GM10248 (cell line): ENCODE data around the gene NWD2.

Source experiments
- CTCF ChIA-PET: fragments of 300-600 bp; sonication (Branson Sonifier 250); formaldehyde crosslinking; extraction: SDS; loops from one replicate; lab custom pipeline; 2021; ENCODE audit warnings: antibody characterized with exemption; lab: Yijun Ruan, JAX
- POLR2A ChIA-PET: fragments of 350-650 bp; sonication (Branson Sonifier 250); formaldehyde crosslinking; extraction: SDS; loops from one replicate; lab custom pipeline; 2020; ENCODE audit warnings: antibody characterized with exemption; lab: Yijun Ruan, JAX
- DNase-seq: peaks from one replicate; pipeline ENCODE4 v3.0.0; 2012; ENCODE audit errors: extremely low spot score
- TF ChIP-seq, protein P1 (sequence below): IDR thresholded peaks from 2 replicates; pipeline ENCODE4 v1.5.1; 2012; ENCODE audit warnings: mild to moderate bottlenecking, low read depth; ENCODE audit errors: extremely low read depth, missing control alignments, control extremely low read depth

NWD2 gene

DNA sequence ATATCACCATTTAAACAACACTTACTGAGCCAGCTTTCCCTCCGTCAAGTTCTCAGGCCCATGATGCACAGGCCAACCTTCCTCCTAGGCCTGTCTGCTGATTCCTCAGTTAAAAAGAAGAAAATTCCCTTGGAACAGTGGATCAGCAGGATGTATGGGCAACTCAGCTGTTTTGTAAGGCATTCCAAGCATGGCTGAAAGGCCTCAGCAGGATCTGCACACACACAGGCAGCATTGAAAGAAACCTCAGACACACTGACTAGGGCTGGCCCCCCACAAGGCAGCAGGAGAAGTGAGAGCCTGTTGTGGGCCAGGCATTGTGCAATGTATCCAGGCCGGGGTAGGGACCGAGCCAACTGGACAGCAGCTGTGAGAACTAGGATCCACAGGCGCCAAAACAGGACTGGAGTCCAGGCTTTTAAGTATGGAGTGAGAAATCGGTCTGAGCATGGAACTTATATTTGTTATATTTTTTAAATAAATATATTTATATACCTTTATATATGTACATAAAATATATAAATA lies 171.4 kb downstream of the NWD2 start:
- CTCF ChIA-PET: no interaction called here
- TF ChIP-seq, protein P1, sequence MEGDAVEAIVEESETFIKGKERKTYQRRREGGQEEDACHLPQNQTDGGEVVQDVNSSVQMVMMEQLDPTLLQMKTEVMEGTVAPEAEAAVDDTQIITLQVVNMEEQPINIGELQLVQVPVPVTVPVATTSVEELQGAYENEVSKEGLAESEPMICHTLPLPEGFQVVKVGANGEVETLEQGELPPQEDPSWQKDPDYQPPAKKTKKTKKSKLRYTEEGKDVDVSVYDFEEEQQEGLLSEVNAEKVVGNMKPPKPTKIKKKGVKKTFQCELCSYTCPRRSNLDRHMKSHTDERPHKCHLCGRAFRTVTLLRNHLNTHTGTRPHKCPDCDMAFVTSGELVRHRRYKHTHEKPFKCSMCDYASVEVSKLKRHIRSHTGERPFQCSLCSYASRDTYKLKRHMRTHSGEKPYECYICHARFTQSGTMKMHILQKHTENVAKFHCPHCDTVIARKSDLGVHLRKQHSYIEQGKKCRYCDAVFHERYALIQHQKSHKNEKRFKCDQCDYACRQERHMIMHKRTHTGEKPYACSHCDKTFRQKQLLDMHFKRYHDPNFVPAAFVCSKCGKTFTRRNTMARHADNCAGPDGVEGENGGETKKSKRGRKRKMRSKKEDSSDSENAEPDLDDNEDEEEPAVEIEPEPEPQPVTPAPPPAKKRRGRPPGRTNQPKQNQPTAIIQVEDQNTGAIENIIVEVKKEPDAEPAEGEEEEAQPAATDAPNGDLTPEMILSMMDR: no peak
- no peak for DNase-seq
- POLR2A ChIA-PET: no interaction called here

DNA sequence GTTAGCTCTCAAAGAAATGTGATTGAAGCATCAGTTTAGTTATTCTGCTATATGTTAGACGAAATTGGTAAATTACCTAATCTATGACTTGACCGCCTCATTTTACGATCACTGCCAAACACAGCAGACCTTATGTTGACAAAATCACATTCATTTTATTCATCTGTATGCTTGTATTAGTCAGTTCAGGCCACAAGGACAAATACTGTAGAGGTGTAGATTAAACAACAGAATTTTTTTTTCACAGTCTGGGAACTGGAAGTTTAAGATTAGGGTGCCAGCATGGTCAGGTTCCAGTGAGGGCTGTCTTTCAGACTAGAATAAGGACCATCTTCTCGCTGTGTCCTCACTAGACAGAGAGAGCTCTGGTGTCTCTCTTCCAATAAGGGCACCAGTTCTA lies 177.1 kb downstream of the NWD2 start:
- ChIA-PET CTCF (interaction anchor here (1.2 to 1.5 kb wide), 4 partner anchors 9 to 145 kb away, joined by 3 to 5 read pairs (median 3); no protein-coding TSS in a partner anchor), POLR2A (no interaction called here)
- no peak for DNase-seq
- TF ChIP-seq, protein P1: no peak

DNA sequence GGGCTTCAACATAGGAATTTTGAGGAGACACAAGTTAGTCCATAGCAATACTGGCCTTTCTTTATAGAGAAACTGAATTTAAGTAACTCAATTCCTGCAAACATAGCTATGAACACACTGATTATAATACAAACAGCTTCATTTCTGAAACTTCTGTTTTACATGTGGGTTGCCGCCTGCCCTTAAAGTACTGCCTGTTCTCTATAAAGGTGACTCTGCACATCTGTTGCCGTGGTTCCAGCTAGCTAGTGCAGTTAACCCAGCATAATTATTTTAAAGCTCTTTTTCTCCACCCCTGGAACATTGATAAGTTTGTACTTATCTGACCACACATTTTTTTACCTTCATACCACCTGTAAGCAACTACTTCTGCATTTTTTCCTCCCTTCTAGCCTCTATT lies 177.6 kb downstream of the NWD2 start:
- TF ChIP-seq, protein P1: no peak
- no peak for DNase-seq
- ChIA-PET POLR2A (no interaction called here), CTCF (interaction anchor here (1.2 to 1.5 kb wide), 4 partner anchors 9 to 145 kb away, joined by 3 to 5 read pairs (median 3); no protein-coding TSS in a partner anchor)

DNA sequence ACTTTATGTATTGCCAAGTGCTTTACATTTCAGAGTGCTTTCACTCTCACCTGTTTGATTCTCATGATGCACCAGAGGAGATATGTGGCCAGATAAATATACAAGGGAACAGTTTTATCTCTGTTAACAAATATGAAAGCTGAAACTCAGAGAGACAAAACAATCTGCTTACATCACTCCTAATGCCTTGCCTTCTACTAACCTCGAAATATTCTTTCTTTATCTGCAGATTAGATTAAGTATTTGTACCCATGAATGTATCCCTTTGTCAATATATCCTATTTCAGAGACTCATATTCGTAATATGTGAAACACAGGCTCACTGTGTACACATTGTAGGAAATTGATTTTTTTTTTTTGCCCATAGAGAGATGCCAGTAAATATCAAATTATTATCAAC lies 178.1 kb downstream of the NWD2 start:
- TF ChIP-seq, protein P1: no peak
- POLR2A ChIA-PET: no interaction called here
- no peak for DNase-seq
- CTCF ChIA-PET: interaction anchor here (1.2 kb wide), 1 partner anchor 14 kb away, joined by 3 read pairs; no protein-coding TSS in a partner anchor

DNA sequence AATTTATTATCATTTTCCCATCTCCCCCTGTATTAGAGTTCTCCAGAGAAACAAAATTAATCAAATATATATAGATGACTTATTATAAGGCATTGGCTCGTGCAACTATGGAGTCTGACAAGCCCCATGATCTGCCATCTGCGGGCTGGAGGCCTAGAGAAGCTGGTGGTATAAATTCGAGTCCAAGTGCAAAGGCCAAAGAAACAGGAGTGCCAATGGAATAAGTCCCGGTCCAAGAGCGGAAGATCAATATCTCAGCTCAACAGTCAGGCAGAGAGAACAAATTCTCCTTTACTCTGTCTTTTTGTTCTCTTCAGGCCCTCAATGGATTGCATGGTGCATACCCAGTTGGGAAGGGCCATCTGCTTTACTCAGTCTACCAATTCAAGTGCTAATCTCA lies 178.8 kb downstream of the NWD2 start:
- TF ChIP-seq, protein P1: no peak
- no peak for DNase-seq
- POLR2A ChIA-PET: no interaction called here
- CTCF ChIA-PET: interaction anchor here (1.2 kb wide), 1 partner anchor 13 kb away, joined by 3 read pairs; no protein-coding TSS in a partner anchor

DNA sequence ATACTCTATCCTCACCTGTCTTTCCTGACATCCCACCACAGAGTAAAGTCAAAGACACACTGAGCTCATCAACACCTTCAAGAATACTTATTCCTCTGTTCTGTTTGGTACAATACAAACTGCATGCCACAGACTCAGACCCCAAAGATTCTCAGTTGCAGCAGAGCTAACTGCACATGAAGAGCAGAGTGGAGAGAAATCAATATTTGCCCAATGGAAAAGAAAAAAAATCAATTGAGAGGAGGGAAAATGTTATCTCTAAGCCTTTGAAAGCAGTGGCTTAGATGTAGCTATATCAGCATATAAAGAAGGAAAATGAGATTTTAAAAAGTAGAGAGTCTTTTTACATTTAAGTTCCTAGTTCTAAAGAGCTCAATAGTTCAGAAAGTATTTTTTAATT lies 180.2 kb downstream of the NWD2 start:
- CTCF ChIA-PET: interaction anchor here (1.1 to 2.0 kb wide), 3 partner anchors 10 to 179 kb away, joined by 3 to 6 read pairs (median 4); no protein-coding TSS in a partner anchor
- POLR2A ChIA-PET: no interaction called here
- DNase-seq: no peak
- TF ChIP-seq, protein P1: no peak
